Esophagus squamous epithelium (tissue), 5 donors: Measurements from ENCODE around the gene SLC30A5. TPM values are rescaled to one million over a fixed set of nuclear protein-coding genes. Genes with fewer than 3 reads are reported as not detected.
"Not testable (repeated sequence)": the region's sequence is repeated elsewhere in the genome, so short reads cannot be mapped to it uniquely, and the experiment has no call there.

Experiments
- DNase-seq: peaks from one replicate; lab custom pipeline; 2025; lab: John Stamatoyannopoulos, UW
- H3K27ac ChIP-seq, 4 donors: fragments of 200-600 bp; sonication (generic); one replicate each; pipeline ENCODE4 v1.5.1; 2016 to 2019; ENCODE audit warnings: mild to moderate bottlenecking in 1 of 4
- H3K27me3 ChIP-seq, 4 donors: fragments of 200-600 bp; sonication (generic); 1 replicate in 3 of 4; 2 replicates in 1 of 4; pipeline versions ENCODE4 v1.5.1 to v1.6.0; 2017 to 2021; ENCODE audit warnings: antibody characterized with exemption in 1 of 4
- H3K36me3 ChIP-seq, 3 donors: fragments of 200-600 bp; sonication (generic); one replicate each; pipeline ENCODE4 v1.5.1; 2016 to 2019
- H3K4me1 ChIP-seq, 3 donors: fragments of 200-600 bp; sonication (generic); one replicate each; pipeline ENCODE4 v1.5.1; 2017 to 2019
- H3K4me3 ChIP-seq, 4 donors: fragments of 200-600 bp; sonication (generic); 1 replicate in 3 of 4; 2 replicates in 1 of 4; pipeline ENCODE4 v1.5.1; 2016 to 2019; ENCODE audit warnings: mild to moderate bottlenecking in 2 of 4, moderate library complexity in 1 of 4
- H3K9me3 ChIP-seq, 3 donors: fragments of 200-600 bp; sonication (generic); one replicate each; pipeline ENCODE4 v1.5.1; 2016 to 2019
- CTCF ChIP-seq, 6 experiments: fragments of 450-650 bp in 4 of 6; fragments of 200-600 bp in 2 of 6; sonication (generic) in 2 of 6; IDR thresholded peaks; one replicate each; pipeline ENCODE4 v1.5.1; 2016 to 2019; ENCODE audit warnings: antibody characterized with exemption in 6 of 6, mild to moderate bottlenecking in 4 of 6, moderate library complexity in 4 of 6
- POLR2A ChIP-seq, 4 donors: fragments of 450-650 bp; IDR thresholded peaks; one replicate each; pipeline ENCODE4 v1.6.1; 2017; ENCODE audit warnings: antibody characterized with exemption in 4 of 4, mild to moderate bottlenecking in 4 of 4, moderate library complexity in 3 of 4
- WGBS, 2 donors: methylation state at CpG; one replicate each; pipeline ENCODE4 v1.1.5; 2018; 5-methylcytosine and 5-hydroxymethylcytosine counted together
- intact Hi-C: fragments of 100-400 bp; cut with DNase I; formaldehyde crosslinking; loops from one replicate; pipeline ENCODE4 v1.15.0; 2022
- total RNA-seq, 4 donors: library from RNA; depleted of rRNA; stranded (reverse); fragments of >200 nt; gene quantifications; one replicate each; pipeline ENCODE4 v1.1.0, GENCODE V29; 2016
- donor health status: DM: yes; HTN: yes; CAD: no.

Gene SLC30A5
- 10 to 100 TPM; 19.4 to 43.5 (median 37.9) TPM for total RNA-seq

DNA sequence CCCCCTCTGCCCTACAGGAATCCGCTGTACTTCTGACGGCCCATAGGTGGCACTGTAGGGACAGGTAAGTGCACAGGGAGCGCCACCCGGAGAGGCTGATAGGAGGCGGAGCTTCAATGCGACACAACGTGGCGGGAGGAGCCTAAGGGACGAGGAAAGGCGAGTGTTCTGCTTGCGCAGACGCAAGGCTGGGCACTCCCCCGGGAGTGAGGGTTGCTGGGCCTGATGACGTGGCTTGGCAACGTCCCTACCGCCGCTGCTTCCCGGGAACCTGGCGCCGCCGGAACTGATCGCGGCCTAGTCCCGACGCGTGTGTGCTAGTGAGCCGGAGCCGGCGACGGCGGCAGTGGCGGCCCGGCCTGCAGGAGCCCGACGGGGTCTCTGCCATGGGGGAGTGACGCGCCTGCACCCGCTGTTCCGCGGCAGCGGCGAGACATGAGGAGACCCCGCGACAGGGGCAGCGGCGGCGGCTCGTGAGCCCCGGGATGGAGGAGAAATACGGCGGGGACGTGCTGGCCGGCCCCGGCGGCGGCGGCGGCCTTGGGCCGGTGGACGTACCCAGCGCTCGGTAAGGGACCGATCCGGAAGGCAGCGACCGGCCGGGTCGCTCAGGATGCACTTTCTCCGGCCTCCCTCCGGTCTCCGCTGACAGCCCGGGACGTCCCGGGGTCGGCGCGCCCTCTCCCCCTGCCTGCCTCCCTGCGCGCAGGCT lies at the start of gene SLC30A5:
SLC30A5 (plus strand) TSS at position 244 of the 712 bp plus-strand sequence; CDS start at position 486, 242 bp downstream.
- 0% methylated on average over 12 to 58 of the region's 79 CpGs for WGBS, 2 donors
- peak; percentile 98 for DNase-seq
- Histone ChIP-seq H3K9me3 (no peaks in the 10 kb centered on the region), H3K27me3 (no peaks in the 10 kb centered on the region), H3K27ac (peak within 1 kb of the TSS; percentile 95 to 96 (median 96)), H3K4me3 (peak within 1 kb of the TSS; percentile 80 to 91 (median 88)), H3K4me1 (peaks cover 7 to 31% (median 12%) of the 10 kb centered on the region in 3 donors), H3K36me3 (peaks cover 0 to 26% (median 0%) of the 10 kb centered on the region in 3 donors)
- intact Hi-C loops, result loop anchor here (10.0 kb wide), 1 partner anchor 241 kb away; the partner anchor contains the start of gene CCDC125
- TF ChIP-seq POLR2A (IDR thresholded peaks at IDR 0.05) (peak in 3 of 4 donors; percentile 46 to 85 (median 79)), CTCF (IDR thresholded peaks at IDR 0.05) (peak; percentile 85 to 97 (median 95))

DNA sequence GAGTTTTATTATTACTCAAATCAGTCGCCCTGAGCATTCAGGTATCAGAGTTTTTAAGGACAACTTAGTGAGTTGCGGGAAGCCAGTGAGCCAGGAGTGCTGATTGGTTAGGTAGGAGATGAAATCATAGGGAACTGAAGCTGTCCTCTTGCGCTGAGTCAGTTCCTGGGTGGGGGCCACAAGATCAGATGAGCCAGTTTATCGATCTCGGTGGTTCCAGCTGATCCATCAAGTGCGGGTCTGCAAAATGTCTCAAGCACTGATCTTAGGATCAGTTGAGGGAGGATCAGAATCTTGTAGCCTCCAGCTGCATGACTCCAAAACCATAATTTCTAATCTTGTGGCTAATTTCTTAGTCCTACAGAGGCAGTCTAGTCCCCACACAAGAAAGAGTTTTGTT lies 48.6 kb upstream of the SLC30A5 start:
- intact Hi-C loops, H3K27ac ChIP-seq, H3K27me3 ChIP-seq, H3K4me3 ChIP-seq, H3K4me1 ChIP-seq, H3K9me3 ChIP-seq, H3K36me3 ChIP-seq, DNase-seq: not testable (repeated sequence)
- WGBS, 2 donors, result 96 to 98% methylated on average over 6 of the region's 6 CpGs

DNA sequence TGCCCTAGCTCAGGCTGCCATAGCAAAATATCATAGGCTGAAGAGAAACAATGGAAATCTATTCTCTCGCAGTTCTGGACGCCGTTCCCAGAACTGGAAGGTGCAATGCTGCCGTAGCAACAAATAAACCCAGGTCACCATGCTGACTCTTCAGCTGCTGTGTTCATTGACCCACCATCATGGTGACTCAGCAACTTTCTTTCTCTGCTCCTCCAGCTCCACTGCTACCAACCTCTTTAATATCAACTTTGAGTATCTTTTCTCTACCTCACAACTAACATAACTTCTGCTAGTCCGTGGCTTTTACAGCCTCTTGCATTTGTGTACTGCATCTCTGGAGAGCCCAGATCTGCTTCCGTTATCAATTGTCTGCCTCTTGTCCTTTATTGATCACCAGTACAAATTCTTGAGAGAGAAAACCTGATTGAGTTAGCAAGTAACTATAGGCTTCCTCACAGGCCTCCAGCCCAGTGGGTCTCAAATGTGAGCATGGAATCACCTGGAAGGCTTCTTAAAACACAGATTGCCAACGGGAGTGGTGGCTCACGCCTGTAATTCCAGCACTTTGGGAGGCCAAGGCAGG lies 47.3 kb upstream of the SLC30A5 start:
- no peak for TF ChIP-seq POLR2A (IDR thresholded peaks at IDR 0.05)
- TF ChIP-seq CTCF (IDR thresholded peaks at IDR 0.05), result no peak
- peaks cover 0 to 9% (median 0%) of the 10 kb centered on the region in 3 donors for H3K4me1 ChIP-seq
- no peak overlapping the region for H3K27ac ChIP-seq
- no peak for DNase-seq
- H3K4me3 ChIP-seq, result no peak overlapping the region
- H3K9me3 ChIP-seq, result no peaks in the 10 kb centered on the region
- H3K27me3 ChIP-seq, result no peaks in the 10 kb centered on the region
- intact Hi-C loops, result no loop called here
- H3K36me3 ChIP-seq, result no peaks in the 10 kb centered on the region
- 88 to 92% methylated on average over 8 of the region's 8 CpGs for WGBS, 2 donors

DNA sequence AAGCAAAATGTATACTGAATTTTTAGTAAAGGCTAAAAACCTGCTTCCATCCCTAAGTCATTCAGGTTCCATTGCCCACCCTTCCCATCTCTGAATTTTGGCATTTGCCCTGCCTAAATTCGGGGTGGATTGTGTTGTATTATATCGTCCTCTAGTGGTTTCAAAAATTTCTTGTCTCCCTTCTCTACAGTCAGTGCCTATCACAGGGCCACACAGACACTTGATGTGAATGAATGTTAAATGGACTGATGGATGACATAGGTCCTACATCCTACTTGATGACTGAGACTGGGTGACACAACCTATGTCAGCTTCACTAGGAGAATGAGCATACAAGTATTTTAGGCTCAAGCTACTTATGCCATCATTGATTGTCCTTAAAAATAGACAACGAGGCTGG lies 45.6 kb upstream of the SLC30A5 start:
- Histone ChIP-seq H3K9me3 (no peaks in the 10 kb centered on the region), H3K4me1 (peaks cover 0 to 7% (median 0%) of the 10 kb centered on the region in 3 donors), H3K36me3 (no peaks in the 10 kb centered on the region), H3K27me3 (no peaks in the 10 kb centered on the region), H3K27ac (no peak overlapping the region), H3K4me3 (no peak overlapping the region)
- 36% methylated on average over 3 of the region's 3 CpGs for WGBS, 2 donors
- TF ChIP-seq POLR2A (IDR thresholded peaks at IDR 0.05), result no peak
- peak in 3 of 6 experiments; percentile 15 to 38 (median 32) for TF ChIP-seq CTCF (IDR thresholded peaks at IDR 0.05)
- intact Hi-C loops, result no loop called here
- DNase-seq, result no peak

DNA sequence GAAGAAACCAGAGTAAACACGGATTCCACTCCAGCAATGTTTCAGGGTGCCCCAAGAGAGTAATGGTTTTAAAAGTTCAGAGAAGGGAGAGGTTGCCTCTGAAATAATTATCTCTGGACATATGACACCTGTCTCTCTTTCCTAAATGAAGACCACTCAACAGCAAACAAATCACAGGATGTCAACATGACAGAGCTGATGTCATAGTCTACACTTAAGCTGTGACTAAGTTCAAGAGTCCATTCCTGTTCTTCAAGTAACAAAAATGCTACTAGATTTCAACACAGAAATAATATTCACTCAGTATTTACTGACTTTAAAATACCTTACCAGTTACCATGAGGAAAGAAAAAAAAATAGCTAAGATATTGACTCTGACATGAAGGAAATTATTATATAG lies 44.7 kb upstream of the SLC30A5 start:
- H3K27me3 ChIP-seq, result no peaks in the 10 kb centered on the region
- no peaks in the 10 kb centered on the region for H3K4me1 ChIP-seq
- H3K27ac ChIP-seq, result no peak overlapping the region
- no peaks in the 10 kb centered on the region for H3K9me3 ChIP-seq
- 64 to 73% methylated on average over 1 of the region's 1 CpG for WGBS, 2 donors
- H3K4me3 ChIP-seq, result no peak overlapping the region
- TF ChIP-seq CTCF (IDR thresholded peaks at IDR 0.05), result no peak
- no peak for TF ChIP-seq POLR2A (IDR thresholded peaks at IDR 0.05)
- DNase-seq, result no peak
- no peaks in the 10 kb centered on the region for H3K36me3 ChIP-seq
- intact Hi-C loops, result no loop called here
